Suppressor macrophage treated with lipopolysaccharide for 4 hours (primary cell): Measurements from ENCODE around the gene TMEM138.

Experiments used
- DNase-seq: peaks from one replicate; pipeline ENCODE4 v3.0.0-alpha.2; 2020

TMEM138 gene

GRCh38 chr11:61342207-61342803 is 19.9 kb upstream of the TMEM138 start:
- no peak for DNase-seq

GRCh38 chr11:61343792-61344745 is 18.1 kb upstream of the TMEM138 start:
- DNase-seq: no peak

- DNase-seq: no peak
Measured at GRCh38 chr11:61345170-61345610, 17.0 kb upstream of the TMEM138 start.

GRCh38 chr11:61345954-61346843 is 16.0 kb upstream of the TMEM138 start:
- no peak for DNase-seq

- DNase-seq: peak; percentile 98
Measured at GRCh38 chr11:61347916-61348461, 14.2 kb upstream of the TMEM138 start.

- peak; percentile 39 for DNase-seq
Measured at GRCh38 chr11:61349189-61349751, 12.9 kb upstream of the TMEM138 start.

- no peak for DNase-seq
Measured at GRCh38 chr11:61349916-61350315, 12.3 kb upstream of the TMEM138 start.

- DNase-seq: no peak
Measured at GRCh38 chr11:61350336-61350735, 11.8 kb upstream of the TMEM138 start.

GRCh38 chr11:61350803-61351202 is 11.4 kb upstream of the TMEM138 start:
- no peak for DNase-seq

- DNase-seq: no peak
Measured at GRCh38 chr11:61352038-61352437, 10.1 kb upstream of the TMEM138 start.

GRCh38 chr11:61353131-61354067 is 8.8 kb upstream of the TMEM138 start:
- no peak for DNase-seq

- no peak for DNase-seq
Measured at GRCh38 chr11:61354208-61354607, 8.0 kb upstream of the TMEM138 start.

- no peak for DNase-seq
Measured at GRCh38 chr11:61356706-61357105, 5.5 kb upstream of the TMEM138 start.

- peak; percentile 88 for DNase-seq
Measured at GRCh38 chr11:61357233-61357893, 4.8 kb upstream of the TMEM138 start.

- no peak for DNase-seq
Measured at GRCh38 chr11:61357894-61358239, 4.3 kb upstream of the TMEM138 start.

GRCh38 chr11:61358566-61358965 is 3.6 kb upstream of the TMEM138 start:
- no peak for DNase-seq

- no peak for DNase-seq
Measured at GRCh38 chr11:61359516-61359915, 2.7 kb upstream of the TMEM138 start.

GRCh38 chr11:61361237-61361740 is 885 bp upstream of the TMEM138 start:
- no peak for DNase-seq

- peak; percentile 72 for DNase-seq
Measured at GRCh38 chr11:61362542-61362875, 335 bp downstream of the TMEM138 start.

- DNase-seq: no peak
Measured at GRCh38 chr11:61364012-61364675, 2.0 kb downstream of the TMEM138 start.
